Fibroblast of gingiva (primary cell): Measurements from ENCODE around the gene CHST12.

ENCODE experiments used
- DNase-seq: peaks from one replicate; pipeline ENCODE4 v3.0.0-alpha.2; 2011; ENCODE audit warnings: low read depth

Gene CHST12

GRCh38 chr7:2479276-2480069 is 76.1 kb downstream of the CHST12 start:
- DNase-seq = no peak

DNA sequence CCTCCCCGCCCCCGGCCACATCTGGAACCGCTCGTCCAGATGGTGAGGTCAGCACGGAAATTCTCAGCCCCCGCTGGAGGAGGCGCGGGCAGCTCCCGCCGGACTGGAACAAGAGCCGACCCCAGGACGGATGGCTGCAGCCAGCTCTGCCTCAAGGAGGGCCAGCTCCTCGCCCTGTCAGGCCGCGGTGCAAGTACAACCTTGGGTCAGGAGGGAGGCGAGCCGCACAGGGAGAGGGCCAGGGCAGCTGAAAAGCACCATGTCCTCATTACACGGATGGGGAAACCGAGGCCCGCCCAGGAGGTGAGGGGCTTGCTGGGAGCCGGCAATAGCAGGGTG is 76.6 kb downstream of the CHST12 start:
- DNase-seq = no peak

DNA sequence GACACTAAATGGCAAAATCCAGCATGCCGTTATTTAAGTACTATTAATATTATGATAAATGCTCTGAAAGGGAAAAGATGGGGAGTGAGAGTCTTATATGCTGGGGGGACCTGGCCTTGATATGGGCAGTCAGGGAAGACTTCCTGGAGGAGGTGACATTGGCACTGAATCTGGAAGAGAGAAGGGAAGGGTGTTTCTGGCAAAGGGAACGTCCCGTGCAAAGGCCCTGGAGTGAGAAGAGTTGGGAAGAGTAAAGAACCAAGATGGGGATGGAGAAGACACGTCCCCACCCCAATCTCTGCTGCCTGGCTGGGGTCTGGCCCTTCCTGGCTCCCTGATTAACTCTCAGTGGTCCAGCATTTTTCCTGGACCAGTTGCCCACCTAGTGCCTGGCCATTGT is 77.8 kb downstream of the CHST12 start:
- DNase-seq = no peak

DNA sequence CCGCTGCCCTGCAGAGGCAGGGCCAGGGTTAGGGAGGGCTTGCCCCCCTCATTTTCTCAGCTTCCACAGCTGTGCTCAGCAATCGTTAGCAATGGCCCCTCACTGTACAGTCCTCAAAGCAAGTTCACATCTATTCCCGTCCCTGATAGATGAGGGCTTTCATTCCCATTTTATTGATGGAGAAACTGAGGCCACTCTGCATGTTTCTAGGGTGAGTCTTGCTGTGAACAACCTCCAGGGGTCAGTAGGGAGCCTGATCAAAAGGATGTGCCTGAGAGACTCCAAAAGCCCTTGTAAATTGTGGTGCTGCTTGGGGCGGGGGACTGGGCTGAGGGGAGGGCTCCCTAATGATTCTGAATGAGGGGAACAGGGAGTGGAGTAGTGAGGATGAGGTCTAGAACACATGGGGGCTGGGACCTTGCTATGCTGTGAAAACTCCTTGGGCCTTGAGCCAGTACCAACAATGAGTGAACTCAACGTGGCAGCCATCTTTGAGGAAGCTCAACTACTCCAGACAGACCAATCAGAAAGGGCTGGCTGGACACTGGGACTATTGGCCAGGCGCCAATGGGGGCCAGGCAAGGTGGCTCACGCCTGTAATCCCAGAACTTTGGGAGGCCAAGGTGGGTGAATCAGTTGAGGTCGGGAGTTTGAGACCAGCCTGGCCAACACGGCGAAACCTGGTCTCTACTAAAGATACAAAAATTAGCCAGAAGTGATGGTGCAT is 79.5 kb downstream of the CHST12 start:
- no peak for DNase-seq

DNA sequence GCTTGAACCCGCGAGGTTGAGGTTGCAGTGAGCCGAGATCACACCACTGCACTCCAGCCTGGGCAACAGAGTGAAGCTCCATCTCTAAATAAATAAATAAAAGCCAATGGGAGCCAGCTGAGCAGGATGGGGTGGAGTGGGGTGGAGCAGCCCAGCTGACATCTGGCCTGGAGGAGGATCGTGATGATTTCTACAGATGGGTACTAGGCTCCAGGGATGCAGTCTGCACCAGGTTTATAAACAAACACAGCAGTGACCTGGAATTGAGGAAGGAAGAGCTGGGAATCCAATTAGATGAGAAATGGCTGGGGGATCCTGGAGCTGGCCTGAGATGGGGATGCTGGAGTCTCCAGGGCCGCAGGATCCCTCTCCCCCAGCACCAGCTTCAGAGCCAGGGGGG is 80.1 kb downstream of the CHST12 start:
- DNase-seq = no peak

DNA sequence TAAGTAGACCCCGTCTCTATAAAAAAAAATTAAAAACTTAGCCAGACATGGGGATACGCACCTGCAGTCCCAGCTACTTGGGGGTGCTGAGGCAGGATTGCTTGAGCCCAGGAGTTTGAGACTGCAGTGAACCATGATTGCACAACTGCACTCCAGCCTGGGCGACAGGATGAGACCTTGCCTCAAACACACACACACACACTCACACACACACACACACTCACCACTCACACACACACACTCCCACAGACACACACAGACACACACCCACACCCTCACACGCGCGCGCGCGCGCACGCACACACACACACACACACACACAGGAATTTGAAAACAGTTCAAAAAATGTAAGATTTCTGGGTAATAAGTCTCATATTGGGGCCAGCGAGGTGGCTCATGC is 81.5 kb downstream of the CHST12 start:
- DNase-seq = no peak

- DNase-seq = peak; percentile 27
Observed at GRCh38 chr7:2487586-2488271, 84.3 kb downstream of the CHST12 start.

GRCh38 chr7:2488272-2488645 is 84.8 kb downstream of the CHST12 start:
- DNase-seq = peak; percentile 82

DNA sequence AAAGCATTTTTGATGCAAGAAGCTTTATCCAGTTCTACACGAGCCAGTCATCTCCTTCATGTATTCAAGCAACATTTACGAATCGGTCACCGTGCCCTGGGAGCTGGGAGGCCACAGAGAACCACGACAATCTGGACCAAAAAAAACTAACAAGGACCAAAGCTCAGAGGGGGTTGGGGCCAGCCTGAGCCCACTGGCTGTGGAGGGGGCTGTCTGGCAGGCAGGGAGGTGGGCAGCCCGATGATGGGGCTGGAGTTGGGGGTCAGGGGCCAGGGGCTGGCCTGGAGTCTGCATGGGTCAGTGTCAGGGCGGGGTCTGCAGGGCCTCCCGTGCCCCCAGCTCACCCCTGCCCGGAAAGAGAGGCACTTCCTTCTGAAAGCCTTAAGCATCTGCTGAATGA is 85.3 kb downstream of the CHST12 start:
- no peak for DNase-seq

GRCh38 chr7:2490181-2490651 is 86.8 kb downstream of the CHST12 start:
- no peak for DNase-seq

GRCh38 chr7:2492038-2492437 is 88.6 kb downstream of the CHST12 start:
- no peak for DNase-seq

GRCh38 chr7:2493205-2494164 is 90.1 kb downstream of the CHST12 start:
- DNase-seq = no peak

GRCh38 chr7:2494191-2495130 is 91.0 kb downstream of the CHST12 start:
- DNase-seq = no peak

DNA sequence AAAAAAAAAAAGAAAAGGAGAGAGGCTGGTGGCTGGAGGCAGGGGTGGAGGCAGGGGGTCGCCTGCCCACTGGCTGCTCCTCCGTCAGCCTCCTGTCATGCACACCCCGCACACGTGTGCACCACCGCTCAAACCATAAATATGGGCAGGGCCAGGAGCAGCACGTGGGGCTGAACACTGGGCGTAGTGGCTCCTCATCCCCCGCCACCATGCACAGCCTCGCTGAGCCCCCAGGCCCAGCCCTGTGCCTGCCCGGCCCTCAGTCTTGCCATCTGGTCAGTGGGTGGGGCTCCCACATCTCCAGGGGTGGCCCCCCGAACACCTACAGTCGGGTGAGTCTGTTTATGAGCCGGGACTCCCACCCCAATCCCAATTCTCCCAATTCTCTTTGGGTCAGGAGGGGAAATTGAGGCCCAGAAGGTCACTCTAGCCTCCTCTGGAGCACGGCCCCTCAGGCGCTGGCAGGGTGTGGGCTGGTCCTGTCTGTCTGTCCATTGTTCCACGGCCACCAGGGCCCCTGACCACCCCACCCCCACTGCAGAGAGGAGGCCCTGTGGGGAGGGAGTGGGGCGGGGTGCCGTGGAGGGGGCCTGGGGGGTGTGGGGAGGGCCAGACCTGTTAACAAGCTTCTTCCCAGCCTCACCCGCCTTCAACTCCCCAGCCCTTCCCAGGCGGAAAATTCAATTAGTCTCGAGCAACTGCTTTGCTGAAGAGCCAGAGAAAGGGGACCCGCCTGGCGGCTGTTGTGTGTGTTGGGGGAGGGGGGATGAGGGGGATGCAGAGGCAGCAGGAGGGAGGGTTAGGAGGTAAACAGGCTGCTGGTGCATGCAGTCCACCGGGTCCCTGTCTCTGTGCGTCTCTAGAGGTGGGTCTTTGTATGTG is 92.2 kb downstream of the CHST12 start:
- no peak for DNase-seq

GRCh38 chr7:2496375-2496774 is 93.0 kb downstream of the CHST12 start:
- no peak for DNase-seq

- DNase-seq = no peak
Observed at GRCh38 chr7:2497065-2497464, 93.7 kb downstream of the CHST12 start.

GRCh38 chr7:2497500-2498336 is 94.3 kb downstream of the CHST12 start:
- no peak for DNase-seq
